MG63 (cell line): ENCODE measurements around the gene PHLPP2. TPM values are rescaled to one million over a fixed set of nuclear protein-coding genes. Genes with fewer than 3 reads are reported as not detected.
A peak's percentile ranks its signal among the peaks of the same experiment; 100 is the strongest.

ENCODE experiments used
- DNase-seq: peaks from one replicate; pipeline ENCODE4 v3.0.0-alpha.2; 2020
- H3K27me3 ChIP-seq: fragments of 250-450 bp; sonication (Bioruptor Pico); 2 replicates; pipeline ENCODE4 v1.5.1; 2020; ENCODE audit warnings: mild to moderate bottlenecking, moderate library complexity
- H3K36me3 ChIP-seq: fragments of 250-450 bp; sonication (Bioruptor Pico); 2 replicates; pipeline ENCODE4 v1.5.1; 2020; ENCODE audit warnings: mild to moderate bottlenecking, moderate library complexity
- H3K4me3 ChIP-seq: fragments of 250-450 bp; sonication (Bioruptor Pico); 2 replicates; pipeline ENCODE4 v1.5.1; 2020; ENCODE audit warnings: mild to moderate bottlenecking, moderate library complexity
- H3K9me3 ChIP-seq: fragments of 250-450 bp; sonication (Bioruptor Pico); 2 replicates; pipeline ENCODE4 v1.5.1; 2020; ENCODE audit warnings: mild to moderate bottlenecking, moderate library complexity
- total RNA-seq: library from RNA; depleted of rRNA; stranded (reverse); fragments of >200 nt; shearing (Covaris generic); gene quantifications from 2 replicates; pipeline ENCODE4 v1.2.3, GENCODE V29; 2014; ENCODE audit warnings: low replicate concordance; rRNA removed

PHLPP2 gene, protein sequence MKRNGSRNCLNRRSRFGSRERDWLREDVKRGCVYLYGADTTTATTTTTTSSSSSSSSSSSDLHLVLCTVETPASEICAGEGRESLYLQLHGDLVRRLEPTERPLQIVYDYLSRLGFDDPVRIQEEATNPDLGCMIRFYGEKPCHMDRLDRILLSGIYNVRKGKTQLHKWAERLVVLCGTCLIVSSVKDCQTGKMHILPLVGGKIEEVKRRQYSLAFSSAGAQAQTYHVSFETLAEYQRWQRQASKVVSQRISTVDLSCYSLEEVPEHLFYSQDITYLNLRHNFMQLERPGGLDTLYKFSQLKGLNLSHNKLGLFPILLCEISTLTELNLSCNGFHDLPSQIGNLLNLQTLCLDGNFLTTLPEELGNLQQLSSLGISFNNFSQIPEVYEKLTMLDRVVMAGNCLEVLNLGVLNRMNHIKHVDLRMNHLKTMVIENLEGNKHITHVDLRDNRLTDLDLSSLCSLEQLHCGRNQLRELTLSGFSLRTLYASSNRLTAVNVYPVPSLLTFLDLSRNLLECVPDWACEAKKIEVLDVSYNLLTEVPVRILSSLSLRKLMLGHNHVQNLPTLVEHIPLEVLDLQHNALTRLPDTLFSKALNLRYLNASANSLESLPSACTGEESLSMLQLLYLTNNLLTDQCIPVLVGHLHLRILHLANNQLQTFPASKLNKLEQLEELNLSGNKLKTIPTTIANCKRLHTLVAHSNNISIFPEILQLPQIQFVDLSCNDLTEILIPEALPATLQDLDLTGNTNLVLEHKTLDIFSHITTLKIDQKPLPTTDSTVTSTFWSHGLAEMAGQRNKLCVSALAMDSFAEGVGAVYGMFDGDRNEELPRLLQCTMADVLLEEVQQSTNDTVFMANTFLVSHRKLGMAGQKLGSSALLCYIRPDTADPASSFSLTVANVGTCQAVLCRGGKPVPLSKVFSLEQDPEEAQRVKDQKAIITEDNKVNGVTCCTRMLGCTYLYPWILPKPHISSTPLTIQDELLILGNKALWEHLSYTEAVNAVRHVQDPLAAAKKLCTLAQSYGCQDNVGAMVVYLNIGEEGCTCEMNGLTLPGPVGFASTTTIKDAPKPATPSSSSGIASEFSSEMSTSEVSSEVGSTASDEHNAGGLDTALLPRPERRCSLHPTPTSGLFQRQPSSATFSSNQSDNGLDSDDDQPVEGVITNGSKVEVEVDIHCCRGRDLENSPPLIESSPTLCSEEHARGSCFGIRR (N-terminal part only)
- total RNA-seq = 3.3 and 4.9 TPM in 2 replicates

DNA sequence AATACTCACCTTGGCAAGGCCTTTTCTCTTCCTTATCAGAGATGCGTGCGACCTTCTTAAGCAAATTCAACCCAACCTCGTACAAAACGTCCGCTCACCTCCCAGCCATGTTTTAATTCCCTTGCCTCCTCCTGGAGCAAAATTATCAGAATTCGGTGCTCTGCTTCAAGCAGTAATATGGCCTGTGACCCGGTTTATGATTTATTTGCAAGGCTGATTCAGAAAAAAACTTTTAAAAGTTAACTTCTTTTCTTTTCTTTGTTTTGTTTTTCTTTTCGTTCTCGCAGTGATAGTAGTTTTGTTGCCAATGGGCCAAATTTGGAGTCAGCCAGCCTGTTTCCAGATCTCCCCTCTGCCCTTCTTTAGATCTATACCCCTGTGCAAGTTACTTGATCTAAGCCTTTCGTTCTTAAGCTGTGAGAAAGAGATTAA lies at the start of gene PHLPP2:
PHLPP2 (minus strand) TSS at position 382 of the 432 bp plus-strand sequence. CDS start 9,906 bp downstream, outside the sequence.
- Histone ChIP-seq H3K27me3 (no peaks in the 10 kb centered on the region), H3K4me3 (peak within 1 kb of the TSS; percentile 64), H3K36me3 (no peaks in the 10 kb centered on the region), H3K9me3 (no peaks in the 10 kb centered on the region)
- no peak for DNase-seq

DNA sequence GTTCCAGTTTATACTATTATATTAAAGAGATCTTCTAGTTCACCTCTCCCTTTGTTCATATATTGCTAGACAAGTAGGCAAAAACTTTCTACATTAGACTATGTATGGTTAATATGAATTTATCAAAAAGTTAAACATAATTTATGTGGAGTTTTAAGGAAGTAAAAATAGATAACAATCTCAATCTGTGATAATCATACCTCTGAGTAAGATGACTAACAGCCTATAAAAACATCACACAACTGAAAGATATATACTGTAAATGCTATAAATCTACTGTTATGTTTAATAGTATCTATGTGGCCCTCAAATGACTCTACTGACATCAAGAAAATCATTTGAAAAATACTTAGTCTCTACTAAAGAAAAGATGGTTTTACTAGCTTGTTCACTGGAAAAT lies 47.1 kb upstream of the PHLPP2 start:
- H3K36me3 ChIP-seq = peaks cover 31% of the 10 kb centered on the region
- no peak overlapping the region for H3K4me3 ChIP-seq
- H3K27me3 ChIP-seq = no peaks in the 10 kb centered on the region
- no peaks in the 10 kb centered on the region for H3K9me3 ChIP-seq
- no peak for DNase-seq

GRCh38 chr16:71769222-71769621 lies 44.7 kb upstream of the PHLPP2 start:
- H3K27me3 ChIP-seq = no peaks in the 10 kb centered on the region
- H3K36me3 ChIP-seq = peaks cover 41% of the 10 kb centered on the region

DNA sequence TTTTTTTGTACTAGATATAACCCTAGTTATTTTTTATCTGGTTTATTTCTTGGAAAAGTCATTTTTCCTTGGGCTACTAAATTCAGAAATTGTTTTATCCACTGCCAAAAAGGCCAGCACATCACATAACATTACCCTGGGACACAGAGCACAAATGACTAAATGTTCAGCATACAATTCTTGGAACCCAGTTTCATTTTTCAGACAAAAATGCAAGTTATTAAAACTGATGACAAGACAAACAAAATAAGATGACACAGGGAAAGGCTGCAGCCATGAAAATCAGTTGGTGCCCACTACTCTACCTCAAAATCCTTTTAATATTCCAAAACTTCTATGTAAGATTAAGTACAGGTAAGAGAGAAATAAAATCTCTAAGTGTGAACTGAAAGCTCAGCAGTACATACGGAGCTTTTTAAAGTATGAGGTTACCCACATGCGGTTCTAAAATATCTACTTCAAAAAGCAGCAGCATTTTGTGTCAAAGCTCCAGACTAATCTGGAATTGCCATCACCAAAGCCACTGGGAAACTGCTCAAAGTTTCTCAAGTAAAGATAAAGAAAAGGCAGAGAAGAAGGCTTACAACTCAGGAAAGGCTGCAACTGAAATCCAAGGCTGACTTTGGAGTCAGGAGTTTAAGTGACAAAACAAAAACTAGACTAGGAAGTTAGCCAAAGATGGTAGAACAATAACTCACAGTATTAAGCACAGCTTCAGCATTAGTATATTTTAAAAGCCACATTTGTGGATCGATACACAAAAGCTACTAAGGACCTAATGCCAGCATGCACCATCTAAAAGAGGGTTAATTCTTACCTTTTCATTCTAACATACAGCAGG lies 42.8 kb upstream of the PHLPP2 start:
- Histone ChIP-seq H3K27me3 (no peaks in the 10 kb centered on the region), H3K4me3 (no peak overlapping the region), H3K9me3 (no peaks in the 10 kb centered on the region), H3K36me3 (peaks cover 38% of the 10 kb centered on the region)
- DNase-seq = no peak

More at GRCh38 chr16:71769222-71769621, 44.7 kb upstream of the PHLPP2 start:
- Histone ChIP-seq H3K9me3 (no peaks in the 10 kb centered on the region), H3K4me3 (no peak overlapping the region)
- no peak for DNase-seq

- H3K9me3 ChIP-seq = no peaks in the 10 kb centered on the region
- no peaks in the 10 kb centered on the region for H3K27me3 ChIP-seq
- no peak overlapping the region for H3K4me3 ChIP-seq
- peaks cover 43% of the 10 kb centered on the region for H3K36me3 ChIP-seq
- no peak for DNase-seq
Measured at GRCh38 chr16:71762186-71762585, 37.7 kb upstream of the PHLPP2 start.

- no peaks in the 10 kb centered on the region for H3K9me3 ChIP-seq
- no peaks in the 10 kb centered on the region for H3K27me3 ChIP-seq
- no peak for DNase-seq
- H3K36me3 ChIP-seq = peaks cover 43% of the 10 kb centered on the region
- no peak overlapping the region for H3K4me3 ChIP-seq
Measured at GRCh38 chr16:71761097-71761496, 36.6 kb upstream of the PHLPP2 start.

- H3K9me3 ChIP-seq = no peaks in the 10 kb centered on the region
- H3K27me3 ChIP-seq = no peaks in the 10 kb centered on the region
- no peak for DNase-seq
- no peak overlapping the region for H3K4me3 ChIP-seq
- peaks cover 36% of the 10 kb centered on the region for H3K36me3 ChIP-seq
Measured at GRCh38 chr16:71758293-71758760, 33.8 kb upstream of the PHLPP2 start.

- DNase-seq = no peak
- H3K27me3 ChIP-seq = no peaks in the 10 kb centered on the region
- H3K4me3 ChIP-seq = no peak overlapping the region
- peaks cover 29% of the 10 kb centered on the region for H3K36me3 ChIP-seq
- no peaks in the 10 kb centered on the region for H3K9me3 ChIP-seq
Measured at GRCh38 chr16:71754652-71755051, 30.2 kb upstream of the PHLPP2 start.

- no peaks in the 10 kb centered on the region for H3K9me3 ChIP-seq
- DNase-seq = no peak
- H3K36me3 ChIP-seq = peaks cover 29% of the 10 kb centered on the region
- H3K27me3 ChIP-seq = no peaks in the 10 kb centered on the region
- no peak overlapping the region for H3K4me3 ChIP-seq
Measured at GRCh38 chr16:71754108-71754507, 29.6 kb upstream of the PHLPP2 start.

GRCh38 chr16:71748226-71748625 lies 23.7 kb upstream of the PHLPP2 start:
- Histone ChIP-seq H3K4me3 (no peak overlapping the region), H3K36me3 (peaks cover 14% of the 10 kb centered on the region), H3K27me3 (no peaks in the 10 kb centered on the region), H3K9me3 (no peaks in the 10 kb centered on the region)
- no peak for DNase-seq

DNA sequence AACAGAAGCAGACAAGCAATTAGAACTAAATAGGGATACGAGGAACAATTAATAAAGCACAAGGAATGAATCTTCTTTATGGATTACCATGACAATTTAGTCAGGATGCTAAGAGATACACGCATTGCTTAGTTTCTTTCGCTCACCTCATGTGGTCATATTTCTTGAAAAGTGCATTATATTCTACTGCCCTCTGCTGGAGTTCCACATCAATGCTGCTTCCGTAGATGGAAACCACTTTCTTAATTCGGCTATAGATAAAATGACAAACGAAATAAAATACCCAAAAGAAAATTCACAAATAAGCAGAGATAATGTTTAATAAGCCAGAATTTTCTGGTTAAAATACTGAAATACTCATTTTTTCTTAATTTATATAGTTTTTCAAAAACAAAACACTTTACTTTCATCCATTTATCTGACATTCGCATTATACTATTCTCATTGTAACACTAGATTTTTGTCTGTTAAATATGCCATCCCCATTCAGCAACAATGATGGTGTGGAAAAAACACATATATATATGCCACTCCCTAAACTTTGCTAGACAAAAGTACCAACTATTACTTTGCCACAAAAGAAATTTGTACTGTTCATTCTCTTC lies 22.0 kb upstream of the PHLPP2 start:
- H3K27me3 ChIP-seq = no peaks in the 10 kb centered on the region
- no peak for DNase-seq
- no peaks in the 10 kb centered on the region for H3K9me3 ChIP-seq
- H3K36me3 ChIP-seq = peaks cover 9% of the 10 kb centered on the region
- H3K4me3 ChIP-seq = no peak overlapping the region

DNA sequence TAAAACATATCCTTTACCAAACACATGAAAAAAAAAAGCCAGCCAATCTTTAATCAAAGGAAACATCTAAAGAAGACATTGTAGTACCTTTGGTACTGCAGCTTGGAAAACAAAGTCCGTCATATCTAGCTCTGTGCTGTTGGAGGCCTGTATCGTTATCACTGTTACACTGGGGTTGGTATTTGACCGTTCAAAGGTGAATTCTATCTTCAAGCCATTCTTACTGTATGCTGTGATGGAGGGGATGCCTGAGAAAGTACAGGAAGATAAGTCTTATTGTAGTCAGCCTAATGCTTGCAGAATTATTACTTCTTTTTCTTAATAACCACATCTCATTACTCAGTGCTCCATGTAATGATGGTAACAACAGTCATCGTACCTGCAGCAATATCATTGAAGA lies 14.4 kb upstream of the PHLPP2 start:
- H3K27me3 ChIP-seq = no peaks in the 10 kb centered on the region
- peaks cover 13% of the 10 kb centered on the region for H3K36me3 ChIP-seq
- no peak overlapping the region for H3K4me3 ChIP-seq
- DNase-seq = no peak
- no peaks in the 10 kb centered on the region for H3K9me3 ChIP-seq

- Histone ChIP-seq H3K27me3 (no peaks in the 10 kb centered on the region), H3K36me3 (peaks cover 16% of the 10 kb centered on the region), H3K4me3 (no peak overlapping the region), H3K9me3 (no peaks in the 10 kb centered on the region)
- no peak for DNase-seq
Measured at GRCh38 chr16:71737501-71737900, 13.0 kb upstream of the PHLPP2 start.

- H3K4me3 ChIP-seq = no peak overlapping the region
- H3K27me3 ChIP-seq = no peaks in the 10 kb centered on the region
- no peaks in the 10 kb centered on the region for H3K9me3 ChIP-seq
- H3K36me3 ChIP-seq = peaks cover 14% of the 10 kb centered on the region
- DNase-seq = no peak
Measured at GRCh38 chr16:71734511-71734910, 10.0 kb upstream of the PHLPP2 start.

DNA sequence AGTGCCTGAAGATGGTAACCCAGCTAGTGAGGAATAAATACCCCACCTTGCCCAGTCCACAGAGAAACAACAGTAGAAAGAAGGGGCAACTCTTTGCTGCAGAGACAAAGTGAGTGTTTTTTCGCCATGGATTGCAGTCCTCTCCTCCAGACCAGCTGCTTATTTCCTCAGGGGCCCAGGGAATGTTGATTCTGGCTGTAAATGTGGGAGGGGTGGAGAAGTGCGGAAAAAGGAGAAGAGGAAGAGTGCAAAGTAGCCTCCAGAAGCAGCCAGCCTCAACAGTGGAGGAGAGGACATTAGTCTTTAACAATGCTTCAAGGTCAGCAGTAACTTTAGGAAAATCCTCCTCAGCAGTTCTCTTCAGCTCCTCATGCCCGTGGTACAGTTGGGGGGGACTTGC lies 8.1 kb upstream of the PHLPP2 start:
- no peak overlapping the region for H3K4me3 ChIP-seq
- H3K27me3 ChIP-seq = no peaks in the 10 kb centered on the region
- no peaks in the 10 kb centered on the region for H3K9me3 ChIP-seq
- peaks cover 5% of the 10 kb centered on the region for H3K36me3 ChIP-seq
- no peak for DNase-seq
